Prostate gland (tissue), 2 donors: Measurements from ENCODE around the gene RAB6B. TPM values are rescaled to one million over a fixed set of nuclear protein-coding genes. Genes with fewer than 3 reads are reported as not detected.

Experiments
- DNase-seq: peaks from one replicate; pipeline ENCODE4 v3.0.0-alpha.2; 2019; ENCODE audit warnings: low spot score
- H3K27ac ChIP-seq, 2 donors: fragments of 200-600 bp; sonication (generic); 2 replicates each; pipeline ENCODE4 v1.5.1; 2017 to 2019
- H3K27me3 ChIP-seq: fragments of 200-600 bp; sonication (generic); replicated peaks from 2 replicates; pipeline ENCODE4 v1.5.1; 2019; ENCODE audit not compliant: insufficient read depth
- H3K36me3 ChIP-seq, 2 donors: fragments of 200-600 bp; sonication (generic); 1 replicate in 1 of 2; 2 replicates in 1 of 2; pipeline versions ENCODE4 v1.5.1 to v1.8.1; 2017 to 2019
- H3K4me1 ChIP-seq: fragments of 200-600 bp; sonication (generic); replicated peaks from 2 replicates; pipeline ENCODE4 v1.5.1; 2019
- H3K4me3 ChIP-seq, 2 donors: fragments of 200-600 bp; sonication (generic); 2 replicates each; pipeline ENCODE4 v1.5.1; 2017 to 2019
- H3K9me3 ChIP-seq: fragments of 200-600 bp; sonication (generic); 2 replicates; pipeline ENCODE4 v1.5.1; 2017
- CTCF ChIP-seq, 4 experiments: fragments of 200-600 bp in 2 of 4; fragments of 450-650 bp in 2 of 4; sonication (generic) in 2 of 4; IDR thresholded peaks; 1 replicate in 3 of 4; 2 replicates in 1 of 4; pipeline ENCODE4 v1.5.1; 2016 to 2019; ENCODE audit warnings: antibody characterized with exemption in 4 of 4, mild to moderate bottlenecking in 2 of 4, moderate library complexity in 2 of 4
- POLR2A ChIP-seq: fragments of 450-650 bp; IDR thresholded peaks from one replicate; pipeline ENCODE4 v1.6.1; 2016; ENCODE audit warnings: antibody characterized with exemption, mild to moderate bottlenecking
- POLR2AphosphoS5 ChIP-seq: sonication (generic); formaldehyde crosslinking; IDR thresholded peaks from one replicate; pipeline ENCODE4 v1.6.1; 2017; ENCODE audit warnings: antibody characterized with exemption
- WGBS: methylation state at CpG from one replicate; pipeline ENCODE4 v1.1.5; 2018; 5-methylcytosine and 5-hydroxymethylcytosine counted together
- intact Hi-C: fragments of 100-400 bp; cut with DNase I; formaldehyde crosslinking; loops from one replicate; pipeline ENCODE4 v1.14.2; 2022
- total RNA-seq, 2 donors: library from RNA; depleted of rRNA; stranded (reverse); fragments of >200 nt; gene quantifications; one replicate each; pipeline ENCODE4 v1.1.0, GENCODE V29; 2016

The RAB6B gene
- total RNA-seq, 2 donors from 2014 or later: 4.5 to 7.1 TPM

GRCh38 chr3:133820129-133820528 is 75.6 kb downstream of the RAB6B start:
- Histone ChIP-seq H3K4me3 (no peak overlapping the region), H3K9me3 (no peaks in the 10 kb centered on the region), H3K27me3 (no peaks in the 10 kb centered on the region), H3K36me3 (peaks cover 0 to 3% of the 10 kb centered on the region in 2 donors), H3K27ac (no peak overlapping the region), H3K4me1 (no peaks in the 10 kb centered on the region)
- DNase-seq: peak; percentile 40
- 48% methylated on average over 4 of the region's 4 CpGs for WGBS
- no peak for TF ChIP-seq POLR2A
- TF ChIP-seq POLR2AphosphoS5: peak; percentile 41
- TF ChIP-seq CTCF (IDR thresholded peaks at IDR 0.05): no peak
- intact Hi-C loops: loop anchor here (2.0 to 10.0 kb wide), 2 partner anchors 109 to 395 kb away; no protein-coding TSS in a partner anchor

GRCh38 chr3:133815386-133815785 is 80.3 kb downstream of the RAB6B start:
- intact Hi-C loops: loop anchor here (10.0 kb wide), 1 partner anchor 669 kb away; the partner anchor contains the start of genes ANAPC13 and CEP63
- Histone ChIP-seq H3K9me3 (no peaks in the 10 kb centered on the region), H3K27me3 (no peaks in the 10 kb centered on the region), H3K4me3 (no peak overlapping the region), H3K4me1 (no peaks in the 10 kb centered on the region), H3K27ac (no peak overlapping the region), H3K36me3 (no peaks in the 10 kb centered on the region)
- no peak for TF ChIP-seq CTCF (IDR thresholded peaks at IDR 0.05)
- WGBS: 63% methylated on average over 2 of the region's 2 CpGs
- no peak for DNase-seq

GRCh38 chr3:133812872-133813271 is 82.8 kb downstream of the RAB6B start:
- WGBS: 85% methylated on average over 1 of the region's 1 CpG
- H3K36me3 ChIP-seq: no peaks in the 10 kb centered on the region
- intact Hi-C loops: loop anchor here (10.0 kb wide), 1 partner anchor 672 kb away; the partner anchor contains the start of genes ANAPC13 and CEP63

GRCh38 chr3:133805702-133806475 is 89.8 kb downstream of the RAB6B start, which contains the start of gene SRPRB:
TSS of gene SRPRB (plus strand) at chr3:133805815. CDS start at chr3:133805849, 34 bp downstream.
- Histone ChIP-seq H3K27ac (peak within 1 kb of the TSS; percentile 16 to 31), H3K4me1 (no peaks in the 10 kb centered on the region), H3K9me3 (no peaks in the 10 kb centered on the region), H3K27me3 (no peaks in the 10 kb centered on the region), H3K4me3 (peak within 1 kb of the TSS; percentile 55 to 62), H3K36me3 (no peaks in the 10 kb centered on the region)
- peak; percentile 59 for TF ChIP-seq POLR2A
- TF ChIP-seq POLR2AphosphoS5: peak; percentile 94
- no peak for TF ChIP-seq CTCF (IDR thresholded peaks at IDR 0.05)
- under 1% methylated on average over 49 of the region's 53 CpGs for WGBS
- intact Hi-C loops: loop anchor here (10.0 kb wide), 1 partner anchor 141 kb away; the partner anchor contains the start of gene TOPBP1
- DNase-seq: peak; percentile 92

More at GRCh38 chr3:133812872-133813271, 82.8 kb downstream of the RAB6B start:
- Histone ChIP-seq H3K4me1 (no peaks in the 10 kb centered on the region), H3K27ac (no peak overlapping the region), H3K4me3 (no peak overlapping the region), H3K27me3 (no peaks in the 10 kb centered on the region), H3K9me3 (no peaks in the 10 kb centered on the region)
- no peak for DNase-seq
- TF ChIP-seq CTCF (IDR thresholded peaks at IDR 0.05): no peak
- TF ChIP-seq POLR2AphosphoS5: no peak
- no peak for TF ChIP-seq POLR2A

GRCh38 chr3:133805384-133805701 is 90.3 kb downstream of the RAB6B start:
- H3K36me3 ChIP-seq: no peaks in the 10 kb centered on the region
- intact Hi-C loops: loop anchor here (10.0 kb wide), 1 partner anchor 141 kb away; the partner anchor contains the start of gene TOPBP1
- peak overlapping the region; percentile 16 to 31 for H3K27ac ChIP-seq
- no peaks in the 10 kb centered on the region for H3K9me3 ChIP-seq
- TF ChIP-seq CTCF (IDR thresholded peaks at IDR 0.05) (no peak), POLR2A (no peak), POLR2AphosphoS5 (no peak)
- 6% methylated on average over 15 of the region's 15 CpGs for WGBS
- H3K27me3 ChIP-seq: no peaks in the 10 kb centered on the region
- H3K4me1 ChIP-seq: no peaks in the 10 kb centered on the region
- peak overlapping the region; percentile 55 to 62 for H3K4me3 ChIP-seq
- DNase-seq: no peak
